HG03039 (cell line): ENCODE results near the gene MYO16.

Experiments used
- ATAC-seq: cut with Tn5 transposase; IDR thresholded peaks from one replicate; pipeline ENCODE4 v1.9.1; 2021; ENCODE audit warnings: mild to moderate bottlenecking, moderate library complexity; ENCODE audit not compliant: unreplicated experiment

Gene MYO16

GRCh38 chr13:109146912-109147647 is 517.7 kb downstream of the MYO16 start:
- ATAC-seq = no peak

GRCh38 chr13:109148243-109148642 is 518.8 kb downstream of the MYO16 start:
- ATAC-seq = no peak

DNA sequence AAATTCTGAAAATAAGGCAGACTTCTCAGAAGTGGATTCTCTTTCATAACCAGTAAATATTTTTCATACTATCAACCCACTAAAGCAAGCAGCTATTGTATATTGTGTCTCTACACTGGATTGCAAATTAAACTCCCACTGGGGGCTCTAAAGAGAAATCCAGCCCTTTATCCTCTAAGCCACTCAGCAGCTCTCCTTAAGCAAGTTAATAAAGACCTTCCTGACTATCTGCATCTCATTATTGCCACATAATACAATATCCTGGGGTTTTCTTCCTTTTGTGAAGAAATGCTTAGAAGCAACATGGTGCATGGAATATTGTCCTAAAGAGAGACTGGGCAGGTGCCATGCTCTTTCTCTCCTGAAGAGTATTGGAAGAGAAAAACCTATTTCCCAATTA is 521.3 kb downstream of the MYO16 start:
- ATAC-seq = no peak

- ATAC-seq = no peak
Observed at GRCh38 chr13:109151255-109151654, 521.8 kb downstream of the MYO16 start.

DNA sequence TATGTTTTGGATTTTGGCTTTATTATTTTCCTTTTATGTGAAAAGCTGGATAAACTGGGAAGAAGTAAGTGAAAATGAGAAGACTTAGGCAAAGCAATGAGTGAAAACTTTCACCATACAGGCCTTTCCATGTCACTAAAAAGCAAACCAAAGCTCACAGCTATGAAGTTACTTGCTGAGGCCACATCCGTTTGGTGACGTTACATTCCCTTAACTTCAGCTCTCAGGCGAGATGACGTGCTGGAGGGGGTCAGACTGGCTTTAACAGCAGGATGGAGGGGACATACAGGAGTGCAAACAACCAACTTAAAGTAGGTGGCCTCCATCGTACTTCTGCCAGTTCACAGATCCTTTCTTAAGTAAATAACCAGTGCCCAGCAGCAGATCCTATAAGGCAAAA is 522.3 kb downstream of the MYO16 start:
- no peak for ATAC-seq

GRCh38 chr13:109152311-109152820 is 523.0 kb downstream of the MYO16 start:
- no peak for ATAC-seq

DNA sequence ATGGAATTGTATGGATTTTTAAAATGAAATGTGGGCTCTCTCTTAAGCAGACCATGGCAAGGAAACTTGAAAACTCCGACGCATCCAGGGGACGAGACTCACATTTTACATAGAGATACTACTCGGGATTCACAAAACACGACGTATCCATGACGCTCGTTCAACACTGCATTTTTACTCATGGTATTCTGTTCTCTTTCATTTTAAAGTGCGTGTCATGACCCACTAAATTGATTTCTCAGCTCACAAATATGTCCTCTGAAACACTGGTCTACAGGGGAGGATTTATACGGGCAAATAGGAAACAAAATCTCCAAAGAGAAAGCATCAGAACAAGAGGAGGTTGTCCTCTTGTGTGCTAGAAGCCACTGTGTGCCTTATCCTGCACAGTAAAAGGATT is 523.5 kb downstream of the MYO16 start:
- no peak for ATAC-seq

DNA sequence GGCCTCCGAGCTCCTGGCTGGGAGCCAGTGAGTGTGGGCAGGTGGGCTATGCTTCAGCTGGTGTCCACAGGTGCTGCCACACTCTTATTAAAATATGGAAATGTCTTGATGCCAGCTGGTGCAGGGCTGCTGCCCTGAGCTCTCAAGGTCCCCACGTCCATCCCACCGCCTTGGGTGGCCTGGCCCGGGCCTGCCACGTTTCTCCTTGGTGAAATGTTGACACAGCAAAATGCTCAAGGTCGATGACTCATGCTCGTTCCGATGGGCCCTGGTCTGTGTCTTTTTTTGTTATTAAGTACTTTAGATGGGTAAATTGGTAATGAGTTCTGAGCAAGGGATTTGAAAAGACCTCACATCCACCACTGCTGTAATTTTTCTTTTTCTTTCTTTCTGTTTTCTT is 524.7 kb downstream of the MYO16 start:
- ATAC-seq = no peak

- no peak for ATAC-seq
Observed at GRCh38 chr13:109154546-109154945, 525.1 kb downstream of the MYO16 start.

DNA sequence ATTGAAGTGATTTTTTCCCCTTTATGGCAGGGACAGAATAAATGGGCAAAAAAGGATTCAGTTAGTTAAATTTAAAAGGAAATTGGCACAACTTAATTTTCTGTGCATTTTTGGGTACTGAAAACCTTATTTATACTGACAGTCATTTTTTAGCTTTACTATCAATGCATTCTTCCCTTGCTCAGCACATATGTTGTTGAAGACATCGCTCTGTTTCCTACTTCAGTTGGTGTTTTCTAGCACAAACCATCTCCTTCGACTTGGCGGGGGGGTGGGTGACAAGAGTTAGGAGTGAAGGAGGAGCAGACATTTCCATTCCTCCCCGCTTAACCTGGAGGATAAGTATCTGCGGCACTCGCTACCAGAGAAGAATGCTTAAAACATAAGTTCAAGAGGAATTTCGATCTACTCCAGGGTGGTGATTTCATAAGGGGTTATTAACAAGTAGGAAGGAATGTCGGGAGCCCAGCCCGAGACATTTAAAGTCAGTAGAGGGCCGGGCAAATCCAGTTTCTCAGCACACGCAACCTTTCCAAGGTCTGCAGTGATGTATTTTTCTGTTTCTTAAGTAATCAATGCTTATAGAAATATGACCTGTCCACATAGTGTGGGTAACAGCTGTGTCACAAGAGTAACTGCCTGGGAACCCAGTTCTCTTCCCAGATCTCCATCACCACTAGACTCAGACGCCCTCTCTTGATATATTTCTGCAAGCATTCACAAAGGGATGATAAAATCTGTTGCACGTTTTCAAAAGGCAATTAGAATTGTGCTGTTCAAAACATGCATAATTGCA is 525.8 kb downstream of the MYO16 start:
- no peak for ATAC-seq

DNA sequence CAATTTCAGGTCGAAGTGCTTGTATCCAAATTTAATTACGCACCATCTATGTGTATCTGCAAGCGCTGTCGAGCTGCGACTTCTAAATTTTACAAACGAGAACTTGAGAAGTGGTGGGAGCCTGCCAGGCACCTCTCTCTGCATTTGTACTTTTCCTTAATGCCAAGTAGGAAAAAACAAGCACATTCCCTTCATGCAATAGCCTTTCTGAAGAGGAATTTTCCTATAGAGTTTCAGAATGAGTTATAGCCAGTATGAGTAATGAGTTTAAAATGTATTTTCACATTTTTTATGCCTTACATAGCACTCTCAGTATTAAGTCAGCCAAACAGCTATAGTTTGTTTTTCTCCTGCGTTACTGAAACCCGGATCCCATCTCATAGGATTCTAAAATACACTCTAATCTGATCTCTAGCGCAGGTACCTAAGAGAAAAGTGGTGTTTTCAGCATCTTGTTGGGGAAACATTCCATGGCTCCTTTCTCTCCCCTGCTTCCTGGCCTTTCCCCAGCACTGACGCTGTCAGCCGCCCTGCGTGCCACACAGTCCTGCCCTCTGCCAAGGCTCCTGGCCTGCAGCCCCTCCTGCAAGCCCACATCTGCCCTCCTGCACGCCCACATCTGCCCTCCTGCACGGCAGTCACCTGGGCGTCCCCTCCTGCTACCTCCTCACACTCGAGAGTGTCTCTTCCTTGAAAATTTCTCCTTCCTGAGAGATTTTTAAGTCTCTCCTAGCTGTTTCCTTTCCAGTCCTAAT is 526.9 kb downstream of the MYO16 start:
- no peak for ATAC-seq

- ATAC-seq = no peak
Observed at GRCh38 chr13:109157275-109157674, 527.9 kb downstream of the MYO16 start.

- no peak for ATAC-seq
Observed at GRCh38 chr13:109158383-109158782, 529.0 kb downstream of the MYO16 start.

DNA sequence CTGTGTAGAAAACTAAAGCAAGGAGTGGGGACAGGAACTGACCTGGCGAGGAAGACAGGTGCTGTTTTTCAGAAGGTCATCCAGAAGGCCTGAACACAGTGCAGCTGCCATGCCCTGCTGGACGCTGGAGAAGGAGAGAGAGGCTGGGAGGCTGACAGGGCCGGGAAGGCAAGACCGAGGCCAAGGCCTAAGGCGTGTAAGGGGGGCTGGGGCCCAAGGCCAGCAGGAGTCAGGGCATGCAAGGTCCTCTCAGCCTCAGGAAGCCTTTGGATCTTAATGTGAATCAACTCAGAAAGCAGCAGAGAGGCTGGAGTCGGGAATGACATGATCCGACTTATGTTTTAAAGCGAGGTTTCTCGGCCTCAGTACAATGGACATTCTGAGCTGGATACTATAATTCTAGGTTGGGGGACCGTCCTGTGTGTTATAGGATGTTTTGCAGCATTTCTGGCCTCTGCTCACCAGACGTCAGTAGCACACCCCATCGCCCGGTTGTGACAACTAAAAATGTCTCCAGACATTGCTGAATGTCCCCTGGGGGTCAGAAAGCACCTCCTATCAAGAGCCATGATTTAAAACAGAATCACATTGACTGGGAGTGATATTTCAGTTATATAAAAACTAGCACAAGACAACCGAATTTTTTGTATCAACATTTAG is 530.4 kb downstream of the MYO16 start:
- ATAC-seq = no peak

- no peak for ATAC-seq
Observed at GRCh38 chr13:109160357-109160756, 530.9 kb downstream of the MYO16 start.

DNA sequence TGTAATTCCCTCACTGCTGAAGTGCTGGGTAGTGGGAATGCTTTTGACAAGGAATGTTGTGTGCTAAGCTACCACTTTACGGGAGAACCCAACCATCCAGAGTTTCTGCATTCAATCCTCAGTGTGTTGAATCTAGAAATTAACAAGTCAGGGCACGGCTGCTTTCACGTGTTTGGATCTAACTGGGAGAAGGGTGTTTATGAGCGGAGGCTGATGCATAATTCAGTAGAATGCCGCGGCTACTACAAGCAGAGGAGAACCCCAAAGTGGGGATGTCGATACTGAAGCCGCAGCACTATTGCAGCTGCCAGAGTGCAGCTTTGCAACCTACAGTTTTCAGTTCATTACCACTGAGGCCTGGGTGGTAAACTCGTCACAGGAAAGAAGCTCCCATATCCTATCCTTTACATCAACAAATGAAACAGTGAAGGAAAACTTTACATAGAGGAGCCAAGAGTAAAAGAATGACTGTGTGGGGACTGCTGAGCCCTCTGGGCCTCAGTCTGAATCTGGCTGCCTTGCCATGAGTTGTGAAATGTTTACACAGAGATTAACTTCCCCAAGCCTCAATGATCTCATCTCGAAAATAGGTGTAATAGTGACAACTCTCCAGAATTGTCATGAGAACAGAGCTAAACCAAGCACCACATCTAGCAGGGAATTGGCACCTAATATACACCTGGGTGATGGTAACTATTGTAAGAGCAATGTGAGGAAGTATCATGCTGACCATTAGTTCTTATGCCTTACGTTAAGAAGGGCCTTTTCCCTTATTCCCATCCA is 531.7 kb downstream of the MYO16 start:
- peak; percentile 26 for ATAC-seq

GRCh38 chr13:109162248-109163036 is 533.0 kb downstream of the MYO16 start:
- ATAC-seq = peak; percentile 91

- ATAC-seq = peak; percentile 2
Observed at GRCh38 chr13:109163037-109163379, 533.6 kb downstream of the MYO16 start.

GRCh38 chr13:109165417-109165904 is 536.0 kb downstream of the MYO16 start:
- ATAC-seq = no peak
